Measurements from ENCODE around the gene ARSB.

DNA sequence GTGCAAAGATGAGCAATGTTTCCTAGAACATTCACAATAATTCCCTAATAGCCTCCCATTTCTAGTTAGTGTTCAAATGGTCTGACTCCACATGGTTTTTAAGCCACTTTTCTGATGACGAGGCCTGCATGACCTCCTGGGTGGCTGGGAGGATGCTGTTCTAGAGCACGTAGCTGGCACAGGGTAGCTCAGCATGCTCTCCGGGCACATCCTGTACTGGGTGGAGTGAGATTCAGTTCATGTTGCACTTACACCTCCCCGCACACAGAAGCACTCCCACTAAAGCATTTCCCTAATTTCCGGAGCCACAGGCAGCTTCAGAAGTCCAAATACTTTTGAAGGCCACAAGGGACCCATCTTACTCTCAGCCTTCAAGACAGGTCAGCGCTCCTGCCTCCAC is 176.7 kb downstream of the ARSB start:
- TF ChIP-seq CTCF (IDR thresholded peaks at IDR 0.05; ENCODE audit: low read depth, low read length, poor library complexity, severe bottlenecking) (no peak), EZH2phosphoT487 (IDR thresholded peaks at IDR 0.05; ENCODE audit: borderline replicate concordance, low read length) (no peak)
